HEK293T (cell line): ENCODE measurements around the gene USP34.

Source experiments
- FOXA1 ChIP-seq: fragments of 450-650 bp; IDR thresholded peaks from 2 replicates; pipeline ENCODE4 v1.6.1; 2016; ENCODE audit warnings: mild to moderate bottlenecking
- FOXM1 ChIP-seq: fragments of 450-650 bp; IDR thresholded peaks from 2 replicates; pipeline ENCODE4 v1.6.1; 2017; ENCODE audit warnings: mild to moderate bottlenecking, borderline replicate concordance
- SP1 ChIP-seq: fragments of 450-650 bp; IDR thresholded peaks from 2 replicates; pipeline ENCODE4 v1.6.1; 2017
- SUZ12 ChIP-seq: fragments of 450-650 bp; IDR thresholded peaks from 2 replicates; pipeline ENCODE4 v1.6.1; 2016; ENCODE audit warnings: mild to moderate bottlenecking
- TARDBP ChIP-seq: fragments of 450-650 bp; IDR thresholded peaks from 2 replicates; pipeline ENCODE4 v1.6.1; 2016

DNA sequence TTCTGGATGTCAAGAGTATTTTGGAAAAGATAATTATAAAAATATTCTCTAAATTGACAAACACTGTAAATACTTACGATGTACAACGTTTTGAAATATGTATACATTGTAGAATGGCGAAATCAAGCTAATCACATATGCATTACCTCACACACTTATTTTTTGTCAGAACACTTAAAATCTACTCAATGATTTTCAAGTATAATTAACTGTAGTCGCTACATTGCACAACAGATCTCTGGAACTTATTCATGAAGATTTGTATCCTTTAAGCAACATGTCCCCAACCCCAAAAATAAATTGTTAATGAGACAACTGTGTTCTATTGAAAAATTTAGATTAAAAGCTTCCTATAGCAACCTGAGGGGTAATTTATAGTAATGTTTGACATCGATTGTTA, 249.1 kb downstream of the USP34 start:
- TF ChIP-seq FOXM1 (no peak), FOXA1 (no peak), TARDBP (no peak), SUZ12 (no peak), SP1 (no peak)
